ENCODE measurements around the gene NPTX1. TPM values are rescaled to one million over a fixed set of nuclear protein-coding genes. Genes with fewer than 3 reads are reported as not detected.
A peak's percentile ranks its signal among the peaks of the same experiment; 100 is the strongest.

NPTX1 gene
- total RNA-seq, 2 donors from 2014 or later = 0.56 to 0.68 TPM

DNA sequence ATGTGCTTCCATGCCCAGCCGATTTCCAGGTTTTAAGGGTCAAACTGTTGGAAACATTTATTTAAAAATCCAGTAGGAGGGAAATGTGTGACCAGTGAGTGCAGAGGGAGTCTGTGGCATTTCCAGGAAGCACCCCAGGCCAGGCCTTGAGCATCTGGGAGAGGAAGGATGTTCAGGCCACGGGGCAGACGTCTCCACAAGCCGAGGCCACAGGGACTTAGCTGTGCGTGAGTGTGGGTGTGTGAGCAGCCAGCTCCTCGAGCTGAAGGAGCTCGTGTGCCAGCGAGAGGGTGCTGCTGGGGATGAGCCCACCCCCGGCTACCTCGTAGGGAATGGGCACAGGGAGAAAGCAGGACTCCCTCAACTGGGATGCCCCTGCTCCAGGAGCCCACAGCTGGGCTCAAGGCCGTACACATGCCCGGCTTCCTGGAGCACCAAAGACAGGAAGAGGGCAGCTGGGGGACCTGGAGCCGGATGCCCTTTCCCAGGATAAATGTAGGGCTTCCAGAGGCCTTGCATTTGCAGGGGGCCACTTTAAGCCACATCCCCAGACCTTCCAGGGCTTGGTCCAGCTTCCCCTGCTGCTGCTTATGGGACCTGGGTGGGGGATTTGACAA lies 12.5 kb downstream of the NPTX1 start:
- TF ChIP-seq CTCF (IDR thresholded peaks at IDR 0.05) = no peak
- no peaks in the 10 kb centered on the region for H3K4me1 ChIP-seq (ENCODE audit: control insufficient read depth in 1 of 2, low read depth in 2 of 2)
- no peak overlapping the region for H3K27ac ChIP-seq
- H3K27me3 ChIP-seq (replicated peaks; ENCODE audit: insufficient read depth) = no peaks in the 10 kb centered on the region
- H3K4me3 ChIP-seq = no peak overlapping the region
- H3K36me3 ChIP-seq = no peaks in the 10 kb centered on the region
- no peaks in the 10 kb centered on the region for H3K9me3 ChIP-seq
- no peak for ATAC-seq (ENCODE audit: insufficient number of reproducible peaks, low FRiP score, low read depth)
- no peak for DNase-seq (ENCODE audit: low spot score)

DNA sequence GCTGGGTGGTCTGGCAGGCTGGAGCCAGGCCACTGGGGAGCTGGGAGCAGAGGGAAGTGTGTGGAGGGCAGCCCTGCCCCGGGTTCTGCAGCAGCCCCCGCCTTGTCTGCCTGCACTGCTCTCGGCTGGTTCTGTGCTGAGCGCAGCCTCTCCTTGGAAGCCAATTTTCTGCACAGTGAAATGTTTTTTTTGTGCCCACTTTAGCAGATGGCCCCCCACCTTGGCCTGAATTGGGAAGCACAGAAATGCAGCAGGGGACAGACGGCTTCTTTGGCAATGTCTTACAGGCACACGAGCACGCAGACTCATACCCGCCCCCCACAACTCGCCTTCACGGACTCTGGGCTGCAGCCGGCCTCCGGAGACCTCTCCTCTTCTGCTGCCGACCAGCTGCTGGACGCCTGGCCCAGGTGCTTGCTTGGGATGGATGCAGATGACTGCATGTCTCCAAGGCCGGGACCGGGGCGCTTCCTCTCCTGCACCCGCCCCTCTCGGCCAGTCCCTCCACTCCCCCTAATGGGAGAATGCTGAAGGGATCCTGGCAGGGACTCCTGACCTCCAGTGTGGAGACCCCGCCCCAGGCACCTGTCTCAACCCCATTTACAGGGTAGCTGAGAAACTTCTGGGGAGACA lies 14.8 kb downstream of the NPTX1 start:
- no peaks in the 10 kb centered on the region for H3K36me3 ChIP-seq
- no peak overlapping the region for H3K27ac ChIP-seq
- no peaks in the 10 kb centered on the region for H3K9me3 ChIP-seq
- H3K27me3 ChIP-seq (replicated peaks; ENCODE audit: insufficient read depth) = no peaks in the 10 kb centered on the region
- ATAC-seq (ENCODE audit: insufficient number of reproducible peaks, low FRiP score, low read depth) = no peak
- TF ChIP-seq CTCF (IDR thresholded peaks at IDR 0.05) = no peak
- no peak overlapping the region for H3K4me3 ChIP-seq
- no peak for DNase-seq (ENCODE audit: low spot score)
- H3K4me1 ChIP-seq (ENCODE audit: control insufficient read depth in 1 of 2, low read depth in 2 of 2) = no peaks in the 10 kb centered on the region

DNA sequence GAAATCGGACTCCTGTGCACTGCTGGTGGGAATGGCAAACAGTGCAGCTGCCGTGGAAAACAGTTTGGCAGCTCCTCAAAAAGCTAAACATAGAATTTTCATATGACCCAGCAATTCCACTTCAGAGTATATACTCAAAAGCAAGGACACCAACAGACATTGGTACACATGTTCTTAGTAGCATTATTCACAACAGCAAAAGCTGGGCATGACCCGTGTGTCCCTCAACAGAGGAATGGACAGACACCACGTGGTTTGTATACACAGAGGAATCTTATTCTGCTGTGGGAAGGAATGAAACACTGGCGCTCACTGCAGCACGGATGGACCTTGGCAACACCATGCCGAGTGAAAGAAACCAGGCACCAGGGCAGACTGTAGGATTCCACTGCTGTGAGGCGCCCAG lies 16.0 kb downstream of the NPTX1 start:
- H3K27me3 ChIP-seq (replicated peaks; ENCODE audit: insufficient read depth) = no peaks in the 10 kb centered on the region
- H3K4me3 ChIP-seq = no peak overlapping the region
- H3K36me3 ChIP-seq = no peaks in the 10 kb centered on the region
- ATAC-seq (ENCODE audit: insufficient number of reproducible peaks, low FRiP score, low read depth) (no peak), DNase-seq (ENCODE audit: low spot score) (no peak)
- peak overlapping the region in 1 of 2 donors; percentile 16 for H3K27ac ChIP-seq
- no peaks in the 10 kb centered on the region for H3K9me3 ChIP-seq
- H3K4me1 ChIP-seq (ENCODE audit: control insufficient read depth in 1 of 2, low read depth in 2 of 2) = peaks cover 5 to 7% of the 10 kb centered on the region in 2 donors
- TF ChIP-seq CTCF (IDR thresholded peaks at IDR 0.05) = no peak

- no peak overlapping the region for H3K27ac ChIP-seq
- H3K4me1 ChIP-seq (ENCODE audit: control insufficient read depth in 1 of 2, low read depth in 2 of 2) = peaks cover 5 to 11% of the 10 kb centered on the region in 2 donors
- H3K4me3 ChIP-seq = no peak overlapping the region
- no peak for ATAC-seq (ENCODE audit: insufficient number of reproducible peaks, low FRiP score, low read depth)
- no peaks in the 10 kb centered on the region for H3K9me3 ChIP-seq
- no peaks in the 10 kb centered on the region for H3K27me3 ChIP-seq (replicated peaks; ENCODE audit: insufficient read depth)
- H3K36me3 ChIP-seq = no peaks in the 10 kb centered on the region
- TF ChIP-seq CTCF (IDR thresholded peaks at IDR 0.05) = no peak
- DNase-seq (ENCODE audit: low spot score) = no peak
These were observed 17.2 kb downstream of the NPTX1 start for GRCh38 chr17:80459234-80459633.

DNA sequence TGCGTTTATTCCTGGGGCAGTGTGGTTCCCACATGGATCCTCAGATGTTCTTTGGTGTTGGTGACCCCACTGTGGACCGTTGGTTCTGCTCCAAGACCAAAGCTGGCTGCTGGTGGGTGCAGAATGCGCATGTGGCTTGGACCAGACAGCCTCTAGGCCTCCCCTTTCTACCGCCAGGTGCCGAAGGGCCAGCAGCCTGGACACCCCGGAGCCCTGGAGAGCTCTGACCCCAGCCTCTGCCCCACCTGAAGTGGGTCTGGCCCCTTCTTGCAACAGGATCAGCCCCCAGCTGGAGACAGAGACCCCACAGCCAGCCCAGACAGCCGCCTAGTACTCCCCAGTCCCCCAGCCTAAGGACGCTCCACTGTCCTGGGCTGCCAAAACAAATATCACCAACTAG lies 18.4 kb downstream of the NPTX1 start:
- Histone ChIP-seq H3K4me3 (no peak overlapping the region), H3K36me3 (no peaks in the 10 kb centered on the region), H3K27me3 (replicated peaks; ENCODE audit: insufficient read depth) (no peaks in the 10 kb centered on the region), H3K27ac (no peak overlapping the region), H3K4me1 (ENCODE audit: control insufficient read depth in 1 of 2, low read depth in 2 of 2) (peaks cover 10 to 19% of the 10 kb centered on the region in 2 donors), H3K9me3 (no peaks in the 10 kb centered on the region)
- TF ChIP-seq CTCF (IDR thresholded peaks at IDR 0.05) = no peak
- ATAC-seq (ENCODE audit: insufficient number of reproducible peaks, low FRiP score, low read depth) (no peak), DNase-seq (ENCODE audit: low spot score) (no peak)

Data from thoracic aorta (tissue), 2 donors.